GM12878 (cell line): ENCODE results near the gene ZNF354B. TPM values are rescaled to one million over a fixed set of nuclear protein-coding genes. Genes with fewer than 3 reads are reported as not detected.

ENCODE experiments used
- ATAC-seq: fragments of 200-7000 bp; cut with Tn5 transposase; 3 replicates; pipeline ENCODE4 v1.9.1; 2020; ENCODE audit warnings: mild to moderate bottlenecking, moderate library complexity
- BruUV-seq: library from RNA; stranded (reverse); fragments of 400-500 nt; replicated peaks from 2 replicates; lab custom pipeline; 2021; lab: Mats Ljungman, UMichigan
- CTCF ChIA-PET: fragments of 300-600 bp; sonication (Branson Sonifier 250); formaldehyde crosslinking; extraction: SDS; loops from one replicate; lab custom pipeline; 2021; ENCODE audit warnings: inconsistent platforms; lab: Yijun Ruan, JAX
- POLR2A ChIA-PET: fragments of 350-600 bp; formaldehyde crosslinking; extraction: SDS; loops from one replicate; lab custom pipeline; 2021; ENCODE audit warnings: inconsistent platforms; lab: Charles Lee
- RAD21 ChIA-PET: fragments of 300-600 bp; sonication (Branson Sonifier 250); formaldehyde crosslinking; loops from one replicate; lab custom pipeline; 2023; ENCODE audit warnings: antibody characterized with exemption; ENCODE audit not compliant: unreplicated experiment; lab: Charles Lee
- SMC1A ChIA-PET: fragments of 300-600 bp; sonication (Branson Sonifier 250); formaldehyde crosslinking; loops from one replicate; lab custom pipeline; 2023; ENCODE audit not compliant: unreplicated experiment, uncharacterized antibody; lab: Charles Lee
- DNase-seq: peaks from one replicate; pipeline ENCODE4 v3.0.0-alpha.2; 2011; ENCODE audit warnings: low read depth, low spot score
- FAIRE-seq: peaks from 3 replicates; lab custom pipeline; 2011; peaks lifted over from hg19 to GRCh38; lab: Jason Lieb, UNC
- H2AFZ ChIP-seq: 2 replicates; pipeline ENCODE4 v1.6.0; 2011; ENCODE audit warnings: low read depth, low read length, control low read depth; ENCODE audit not compliant: control insufficient read depth
- H3K27ac ChIP-seq: 2 replicates; pipeline ENCODE4 v1.5.1; 2011; ENCODE audit warnings: control low read depth; ENCODE audit not compliant: control insufficient read depth, insufficient read depth
- H3K27me3 ChIP-seq, 2 experiments: replicated peaks in 1 of 2; 2 replicates each; pipeline versions ENCODE4 v1.6.0 to v1.6.1; 2011; ENCODE audit warnings: low read length in 1 of 2; ENCODE audit not compliant: control insufficient read depth in 2 of 2, insufficient read depth in 2 of 2
- H3K36me3 ChIP-seq, 2 experiments: 2 replicates each; pipeline ENCODE4 v1.5.1; 2011; ENCODE audit warnings: low read length in 1 of 2; ENCODE audit not compliant: control insufficient read depth in 2 of 2, insufficient read depth in 2 of 2
- H3K4me1 ChIP-seq: 2 replicates; pipeline ENCODE4 v1.6.1; 2011; ENCODE audit warnings: mild to moderate bottlenecking, low read length, moderate library complexity, mixed read lengths; ENCODE audit not compliant: control insufficient read depth, insufficient read depth
- H3K4me2 ChIP-seq: 2 replicates; pipeline ENCODE4 v1.6.0; 2011; ENCODE audit warnings: control low read depth; ENCODE audit not compliant: control insufficient read depth, insufficient read depth
- H3K4me3 ChIP-seq: fragments of 200-600 bp; sonication (generic); 2 replicates; pipeline ENCODE4 v1.5.1; 2016
- H3K79me2 ChIP-seq: 2 replicates; pipeline ENCODE4 v1.6.0; 2011; ENCODE audit warnings: low read length; ENCODE audit not compliant: control insufficient read depth, insufficient read depth
- H3K9ac ChIP-seq: 2 replicates; pipeline ENCODE4 v1.8.0; 2011; ENCODE audit warnings: low read length, control low read depth, mixed read lengths; ENCODE audit not compliant: control insufficient read depth, insufficient read depth
- H3K9me3 ChIP-seq: replicated peaks from 3 replicates; pipeline ENCODE4 v1.5.1; 2011; ENCODE audit warnings: mild to moderate bottlenecking, low read length; ENCODE audit not compliant: control insufficient read depth, insufficient read depth
- H4K20me1 ChIP-seq: 2 replicates; pipeline ENCODE4 v1.6.0; 2011; ENCODE audit not compliant: control insufficient read depth, insufficient read depth
- BACH1 ChIP-seq: fragments of 450-650 bp; IDR thresholded peaks from 2 replicates; pipeline ENCODE4 v1.6.1; 2017; ENCODE audit warnings: mild to moderate bottlenecking, borderline replicate concordance
- BCLAF1 ChIP-seq: fragments of 450-650 bp; IDR thresholded peaks from 2 replicates; pipeline ENCODE4 v1.6.1; 2017; ENCODE audit warnings: antibody characterized with exemption, mild to moderate bottlenecking, moderate library complexity
- BMI1 ChIP-seq: fragments of 450-650 bp; IDR thresholded peaks from 2 replicates; pipeline ENCODE4 v1.6.1; 2016; ENCODE audit warnings: mild to moderate bottlenecking, moderate library complexity, borderline replicate concordance
- CTCF ChIP-seq, 3 experiments: IDR thresholded peaks in 2 of 3; conservative IDR thresholded peaks in 1 of 3; 2 replicates each; pipeline ENCODE4 v1.5.1; 2011; ENCODE audit warnings: low read depth in 3 of 3, low read length in 3 of 3, mild to moderate bottlenecking in 3 of 3, control low read depth in 2 of 3, moderate library complexity in 2 of 3, inconsistent platforms in 1 of 3, mixed read lengths in 1 of 3; ENCODE audit not compliant: control insufficient read depth in 2 of 3, insufficient read depth in 1 of 3; ENCODE audit errors: extremely low read depth in 1 of 3
- E2F4 ChIP-seq: IDR thresholded peaks from 2 replicates; pipeline ENCODE4 v1.6.1; 2012; ENCODE audit warnings: low read depth, low read length, improper control_type of control experiment
- HSF1 ChIP-seq: fragments of 150-350 bp; IDR thresholded peaks from 2 replicates; pipeline ENCODE4 v1.6.1; 2014; ENCODE audit warnings: mild to moderate bottlenecking, low read depth, low read length
- RELB ChIP-seq: fragments of 450-650 bp; IDR thresholded peaks from 2 replicates; pipeline ENCODE4 v1.6.1; 2017; ENCODE audit warnings: low read depth, mild to moderate bottlenecking, moderate library complexity
- SIN3A ChIP-seq: IDR thresholded peaks from 2 replicates; pipeline ENCODE4 v1.6.1; 2012; ENCODE audit warnings: low read depth, low read length, improper control_type of control experiment
- TAF1 ChIP-seq: IDR thresholded peaks from 2 replicates; pipeline ENCODE4 v1.6.1; 2011; ENCODE audit warnings: mild to moderate bottlenecking, low read depth, low read length, borderline replicate concordance
- TBL1XR1 ChIP-seq: IDR thresholded peaks from 2 replicates; pipeline ENCODE4 v1.6.1; 2012; ENCODE audit warnings: low read depth, low read length, improper control_type of control experiment
- ZBED1 ChIP-seq: IDR thresholded peaks from 2 replicates; pipeline ENCODE4 v1.6.1; 2016; ENCODE audit warnings: borderline replicate concordance
- ZNF217 ChIP-seq: fragments of 450-650 bp; IDR thresholded peaks from 2 replicates; pipeline ENCODE4 v1.6.1; 2017; ENCODE audit warnings: antibody characterized with exemption, mild to moderate bottlenecking
- ZNF384 ChIP-seq: IDR thresholded peaks from 2 replicates; pipeline ENCODE4 v1.6.1; 2012; ENCODE audit warnings: low read depth, mild to moderate bottlenecking, low read length, improper control_type of control experiment, borderline replicate concordance
- ZSCAN29 ChIP-seq: fragments of 450-650 bp; IDR thresholded peaks from 2 replicates; pipeline ENCODE4 v1.6.1; 2017; ENCODE audit warnings: mild to moderate bottlenecking, moderate library complexity
- WGBS: methylation state at CpG from one replicate; pipeline ENCODE4 v1.1.6; 2016; ENCODE audit warnings: low lambda C conversion rate; ENCODE audit not compliant: insufficient replicate concordance, insufficient coverage; ENCODE audit errors: missing lambda C conversion rate; 5-methylcytosine and 5-hydroxymethylcytosine counted together
- in situ Hi-C: fragments of 300-500 bp; cut with MboI; formaldehyde crosslinking; loops from 9 replicates; pipeline ENCODE4 v1.14.3; 2018; ENCODE audit warnings: mixed read lengths
- intact Hi-C: fragments of 100-400 bp; cut with micrococcal nuclease; formaldehyde crosslinking; loops from one replicate; pipeline ENCODE4 v1.14.2; 2022; ENCODE audit not compliant: unreplicated experiment
- polyA plus RNA-seq, 11 experiments: library from polyadenylated mRNA; depleted of rRNA in 4 of 11; unstranded in 6 of 11; stranded (reverse) in 5 of 11; fragments of >200 nt; fragmentation: Nextera tagmentation in 4 of 11; fragmentation: Illumina TruSeq in 1 of 11; extraction: Ambion mirVana in 4 of 11; extraction: Trizol in 1 of 11; gene quantifications; 1 replicate in 1 of 11; 2 replicates in 10 of 11; pipeline versions ENCODE4 v1.2.1 to v1.2.3, GENCODE V29; 2011 to 2016; ENCODE audit warnings: inconsistent platforms in 2 of 11, missing spikeins in 2 of 11, low read depth in 1 of 11
- total RNA-seq, 4 experiments: library from RNA; depleted of rRNA in 3 of 4; stranded (reverse); fragments of >200 nt in 3 of 4; fragmentation: Illumina TruSeq in 1 of 4; extraction: Trizol in 1 of 4; gene quantifications; 2 replicates each; pipeline versions ENCODE4 v1.2.1 to v1.2.3, GENCODE V29; 2013 to 2021

ZNF354B gene
- total and polyA plus RNA-seq, 10 of the 15 experiments (the other 5 are each of a cell fraction or from before 2014, with no cell fraction given), result 0.64 to 11.1 (median 4.9) TPM

- no peak for TF ChIP-seq BCLAF1
- TF ChIP-seq ZSCAN29, result no peak
- TF ChIP-seq ZNF217, result no peak
- TF ChIP-seq TBL1XR1, result no peak
- TF ChIP-seq ZBED1, result no peak
- TF ChIP-seq TAF1, result no peak
- TF ChIP-seq BMI1, result no peak
- TF ChIP-seq E2F4, result no peak
Observed at GRCh38 chr5:178826216-178826615, 33.5 kb upstream of the ZNF354B start (continued).

- BruUV-seq, result no TSS peak
- Histone ChIP-seq H3K79me2 (no peaks in the 10 kb centered on the region), H3K9me3 (no peaks in the 10 kb centered on the region; the same call in 2 of the 3 replicates), H3K9ac (no peak overlapping the region), H3K4me3 (no peak overlapping the region), H3K36me3 (no peaks in the 10 kb centered on the region), H3K27ac (no peak overlapping the region), H3K4me1 (no peaks in the 10 kb centered on the region), H3K4me2 (no peak overlapping the region), H2AFZ (no peak overlapping the region), H4K20me1 (no peaks in the 10 kb centered on the region), H3K27me3 (no peaks in the 10 kb centered on the region)
- ATAC-seq (no peak), FAIRE-seq (no peak), DNase-seq (no peak)
- 13% methylated on average over 4 of the region's 4 CpGs for whole genome bisulfite sequencing
- RAD21 ChIA-PET, result no interaction called here
- intact Hi-C loops (no loop called here), in situ Hi-C loops (no loop called here)
- SMC1A ChIA-PET, result interaction anchor here (0.5 to 1.1 kb wide), 2 partner anchors 50 to 60 kb away, joined by 3 read pairs; no protein-coding TSS in a partner anchor
- POLR2A ChIA-PET, result no interaction called here
- CTCF ChIA-PET, result no interaction called here
- TF ChIP-seq SIN3A (no peak), BACH1 (no peak), HSF1 (no peak), RELB (no peak), CTCF (IDR thresholded peaks at IDR 0.05 in 2 of 3, conservative IDR thresholded peaks at IDR 0.05 in 1 of 3; ENCODE audit: control insufficient read depth in 2 of 3, extremely low read depth in 1 of 3, insufficient read depth in 1 of 3, low read depth in 3 of 3, low read length in 3 of 3) (no peak), ZNF384 (no peak)
Observed at GRCh38 chr5:178827636-178828035, 32.1 kb upstream of the ZNF354B start.
